NOMO-1 (cell line): ENCODE results near the gene DUSP6.
A peak's percentile ranks its signal among the peaks of the same experiment; 100 is the strongest.
"Not testable (repeated sequence)": the region's sequence is repeated elsewhere in the genome, so short reads cannot be mapped to it uniquely, and the experiment has no call there.

Experiments
- DNase-seq, 2 experiments: peaks; one replicate each; lab custom pipeline; 2025; ENCODE audit not compliant: unreplicated experiment in 2 of 2; lab: John Stamatoyannopoulos, UW

The DUSP6 gene

DNA sequence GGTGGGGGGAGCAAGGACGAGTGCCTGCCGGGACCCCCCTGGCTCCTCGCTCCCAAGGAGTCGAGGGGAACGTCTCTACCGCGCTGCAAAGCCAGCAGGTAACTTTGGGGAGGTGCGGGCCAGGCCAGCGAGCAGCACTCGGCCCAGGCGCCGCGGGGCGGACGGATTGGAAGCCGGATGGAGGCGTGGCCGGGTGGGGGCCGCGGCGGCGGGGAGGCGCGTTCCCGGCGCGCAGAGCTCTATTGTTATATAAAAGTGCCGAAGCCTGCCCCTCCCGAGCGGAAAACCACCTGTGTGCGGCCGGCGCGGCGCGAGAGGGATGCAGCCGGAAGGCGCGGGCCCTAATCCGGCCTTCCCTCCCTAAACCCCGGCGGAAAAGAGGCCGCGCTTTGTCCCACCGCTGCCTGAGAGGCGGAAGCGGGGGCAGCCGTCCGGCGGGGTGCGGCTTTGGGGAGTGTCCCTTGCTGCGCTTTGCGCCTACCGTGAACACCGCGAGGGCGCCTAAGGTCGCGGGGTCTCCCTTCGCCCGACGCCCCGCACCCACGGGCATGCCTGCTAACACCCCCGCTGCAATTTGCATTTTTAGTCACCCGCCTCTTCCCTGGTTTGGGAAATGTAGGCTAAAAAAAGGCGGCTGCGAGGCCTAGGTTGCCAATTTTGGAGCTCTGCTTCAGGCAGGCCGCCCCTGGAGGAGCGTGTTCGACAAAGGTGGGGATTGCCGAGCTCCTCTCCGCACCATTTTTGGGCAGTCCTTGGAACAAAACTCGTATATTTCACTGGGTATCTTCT, 1.7 kb upstream of the DUSP6 start:
- DNase-seq: peak; percentile 49 to 52

- DNase-seq: peak in 1 of 2 experiments; percentile 54
Measured at GRCh38 chr12:89353188-89353822, 1.0 kb upstream of the DUSP6 start.

GRCh38 chr12:89352242-89352491, 134 bp downstream of the DUSP6 start:
- peak in 1 of 2 experiments; percentile 79 for DNase-seq

DNA sequence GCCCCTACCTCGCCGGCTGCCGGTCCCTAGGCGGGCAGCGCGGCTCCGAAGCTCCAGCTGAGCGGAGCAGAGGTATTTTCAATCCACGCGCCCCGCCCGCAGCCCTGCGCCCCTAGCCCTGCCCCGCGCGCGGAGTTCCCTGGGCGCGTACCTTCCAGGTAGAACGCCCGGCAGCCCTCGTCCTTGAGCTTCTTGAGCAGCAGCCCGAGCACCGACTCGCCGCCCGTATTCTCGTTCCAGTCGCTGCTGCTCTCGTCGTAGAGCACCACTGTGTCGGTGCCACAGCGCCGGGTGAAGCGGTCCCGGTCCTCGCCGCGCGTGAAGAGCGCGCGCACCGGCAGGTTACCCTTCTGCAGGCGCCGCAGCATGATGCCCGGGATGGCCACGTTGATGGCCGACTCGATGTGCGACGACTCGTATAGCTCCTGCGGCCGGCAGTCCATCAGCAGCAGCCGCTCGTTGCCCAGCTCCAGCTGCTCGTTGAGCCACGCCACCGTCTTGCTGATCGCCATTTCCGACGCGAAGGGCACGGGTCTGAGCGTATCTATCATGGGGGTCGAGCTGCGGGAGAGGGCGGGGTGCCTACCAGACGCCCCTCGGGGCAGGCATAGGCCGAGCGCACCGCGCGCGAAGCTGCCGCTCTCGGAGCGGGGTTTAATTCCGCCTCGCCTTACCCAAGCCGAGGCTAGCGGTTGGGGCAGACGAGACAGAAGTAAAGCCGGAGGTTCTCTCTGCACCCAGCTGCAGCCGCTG, 636 bp downstream of the DUSP6 start:
- peak; percentile 20 to 37 for DNase-seq

DNA sequence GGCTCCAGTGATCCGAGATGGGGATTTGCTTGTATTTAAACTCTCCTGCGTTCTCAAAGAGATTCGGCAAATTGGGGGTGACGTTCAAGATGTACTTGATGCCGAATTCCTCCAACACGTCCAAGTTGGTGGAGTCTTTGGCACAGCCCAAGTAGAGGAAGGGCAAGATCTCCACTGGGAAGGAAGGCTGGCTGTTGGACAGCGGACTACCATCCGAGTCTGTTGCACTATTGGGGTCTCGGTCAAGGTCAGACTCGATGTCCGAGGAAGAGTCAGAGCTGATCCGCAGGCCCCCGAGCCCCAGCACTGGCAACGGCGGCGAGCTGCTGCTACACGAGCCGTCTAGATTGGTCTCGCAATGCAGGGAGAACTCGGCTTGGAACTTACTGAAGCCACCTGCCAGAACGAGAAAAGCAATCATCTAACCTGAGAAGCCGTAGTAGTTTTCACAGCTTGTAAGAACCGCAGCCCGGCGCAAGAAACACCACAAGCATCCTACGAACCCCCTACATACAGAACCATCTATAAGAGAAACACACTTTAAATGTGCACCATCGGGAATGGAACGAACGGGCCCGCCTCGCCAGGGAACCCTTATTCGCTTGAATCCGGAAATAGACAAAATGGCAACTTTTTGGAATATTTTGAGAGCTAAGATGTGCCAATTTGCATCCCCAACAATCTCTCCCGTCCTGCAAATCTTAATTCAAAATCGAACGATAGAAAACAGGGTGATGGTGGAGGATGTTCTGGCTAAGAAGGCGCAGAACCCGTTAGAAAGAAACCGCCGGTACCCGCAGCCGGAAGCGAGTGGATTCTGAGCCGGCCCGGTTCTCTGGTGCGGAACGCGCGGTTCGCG, 1.4 kb downstream of the DUSP6 start:
- DNase-seq: peak in 1 of 2 experiments; percentile 10

DNA sequence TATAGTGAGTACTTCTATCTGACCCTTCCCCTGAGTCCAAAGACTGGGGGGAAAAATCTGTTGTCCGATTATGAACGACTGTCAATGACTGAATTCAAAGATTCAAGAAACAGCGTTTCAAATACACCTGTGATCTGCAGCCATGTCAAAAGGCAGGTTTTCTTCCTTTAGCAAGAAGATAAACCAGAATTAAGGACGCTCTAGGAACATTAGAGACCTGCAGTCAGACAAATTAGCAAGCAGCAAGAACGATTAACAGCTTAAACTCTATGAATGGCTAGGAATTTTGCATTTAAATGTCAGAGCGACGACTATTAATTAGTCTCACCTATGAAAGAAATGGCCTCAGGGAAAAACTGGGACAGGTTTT, 2.1 kb downstream of the DUSP6 start:
- no peak for DNase-seq

GRCh38 chr12:89349814-89350213, 2.5 kb downstream of the DUSP6 start:
- peak in 1 of 2 experiments; percentile 41 for DNase-seq

DNA sequence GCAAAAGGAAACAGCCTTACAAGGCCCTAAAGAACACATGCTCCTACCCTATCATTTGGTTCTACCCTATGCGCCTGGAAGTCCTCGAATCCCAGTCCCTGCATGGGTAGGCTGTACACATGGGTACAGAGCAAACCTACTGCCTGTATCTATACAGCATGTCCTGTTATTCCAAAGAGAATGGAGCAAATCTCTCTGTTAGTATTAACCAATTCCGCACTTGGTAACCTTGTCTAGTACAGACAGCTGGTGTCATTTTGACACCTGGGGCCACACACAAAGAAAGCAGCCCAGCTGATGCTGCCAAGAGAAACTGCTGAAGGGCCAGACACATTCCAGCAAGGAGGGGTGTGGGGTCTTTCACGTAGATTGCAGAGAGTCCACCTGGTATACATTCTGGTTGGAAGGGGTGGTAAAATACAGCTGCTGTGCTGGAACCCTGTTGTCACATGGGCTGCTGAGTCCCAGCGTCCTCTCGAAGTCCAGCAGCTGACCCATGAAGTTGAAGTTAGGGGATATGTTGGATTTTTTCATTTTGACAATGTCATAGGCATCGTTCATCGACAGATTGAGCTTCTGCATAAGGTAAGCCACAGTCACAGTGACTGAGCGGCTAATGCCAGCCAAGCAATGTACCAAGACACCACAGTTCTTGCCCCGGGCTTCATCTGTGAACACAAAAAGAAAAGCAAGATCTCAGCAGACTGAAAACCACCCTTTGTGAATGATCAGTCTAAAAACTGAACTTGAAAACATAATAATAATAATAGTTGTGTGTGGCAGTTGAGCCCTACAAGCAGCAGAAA, 3.2 kb downstream of the DUSP6 start:
- no peak for DNase-seq

GRCh38 chr12:89347325-89347829, 4.9 kb downstream of the DUSP6 start:
- DNase-seq: no peak

GRCh38 chr12:89346741-89347324, 5.5 kb downstream of the DUSP6 start:
- peak; percentile 70 to 77 for DNase-seq

GRCh38 chr12:89345830-89346740, 6.2 kb downstream of the DUSP6 start:
- peak; percentile 92 to 99 for DNase-seq

- no peak for DNase-seq
Measured at GRCh38 chr12:89345376-89345775, 6.9 kb downstream of the DUSP6 start.

GRCh38 chr12:89344862-89345202, 7.5 kb downstream of the DUSP6 start:
- no peak for DNase-seq

GRCh38 chr12:89344043-89344861, 8.0 kb downstream of the DUSP6 start:
- no peak for DNase-seq

DNA sequence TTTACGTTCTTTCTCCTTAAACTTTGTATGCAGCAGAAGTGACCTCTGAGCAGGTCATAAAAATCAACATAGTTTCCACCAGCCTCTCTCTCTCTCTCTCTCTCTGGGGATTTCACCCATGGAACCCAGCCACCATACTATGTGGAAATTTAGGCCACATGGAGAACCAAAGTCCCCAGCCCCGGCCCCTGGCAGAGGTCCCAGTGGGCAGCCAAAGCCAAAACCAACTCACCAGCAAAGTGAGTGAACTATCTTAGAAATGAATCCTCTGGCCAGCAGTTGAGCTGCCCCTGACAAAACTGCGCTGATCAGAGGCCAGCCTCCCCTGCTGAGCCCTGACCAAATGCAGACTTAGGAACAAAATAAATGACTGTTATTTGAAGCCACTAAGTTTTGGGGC, 9.2 kb downstream of the DUSP6 start:
- DNase-seq: no peak

GRCh38 chr12:89340861-89341260, 11.4 kb downstream of the DUSP6 start:
- no peak for DNase-seq

GRCh38 chr12:89339526-89339925, 12.8 kb downstream of the DUSP6 start:
- DNase-seq: no peak

DNA sequence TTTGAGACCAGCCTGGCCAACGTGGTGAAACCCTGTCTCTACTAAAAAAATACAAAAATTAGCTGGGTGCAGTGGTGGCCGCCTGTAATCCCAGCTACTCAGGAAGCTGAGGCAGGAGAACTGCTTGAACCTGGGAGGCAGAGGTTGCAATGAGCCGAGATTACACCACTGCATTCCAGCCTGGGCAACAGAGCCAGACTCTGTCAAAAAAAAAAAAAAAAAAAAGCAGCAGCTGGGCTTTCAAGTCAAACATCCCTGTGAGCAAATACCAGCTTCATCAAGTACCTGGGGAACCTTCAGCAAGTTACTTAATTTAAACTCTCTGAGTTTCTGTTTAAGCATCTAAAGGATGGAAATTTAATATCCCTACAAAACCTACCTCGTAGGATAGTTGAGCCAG, 15.2 kb downstream of the DUSP6 start:
- DNase-seq: not testable (repeated sequence)
